GM18858 (cell line): Measurements from ENCODE around the gene SF3B2.
"Not testable (repeated sequence)": the region's sequence is repeated elsewhere in the genome, so short reads cannot be mapped to it uniquely, and the experiment has no call there.

Source experiments
- ATAC-seq: cut with Tn5 transposase; IDR thresholded peaks from one replicate; pipeline ENCODE4 v1.9.1; 2021; ENCODE audit not compliant: unreplicated experiment

Gene SF3B2

GRCh38 chr11:66106786-66107599, 54.8 kb downstream of the SF3B2 start:
- ATAC-seq, result no peak

- no peak for ATAC-seq
Observed at GRCh38 chr11:66107600-66108510, 55.7 kb downstream of the SF3B2 start.

- ATAC-seq, result no peak
Observed at GRCh38 chr11:66109294-66109693, 57.1 kb downstream of the SF3B2 start.

- no peak for ATAC-seq
Observed at GRCh38 chr11:66111158-66111557, 59.0 kb downstream of the SF3B2 start.

- no peak for ATAC-seq
Observed at GRCh38 chr11:66112041-66112491, 59.9 kb downstream of the SF3B2 start.

GRCh38 chr11:66112601-66113499, 60.7 kb downstream of the SF3B2 start:
- ATAC-seq, result no peak

- ATAC-seq, result not testable (repeated sequence)
Observed at GRCh38 chr11:66114957-66115356, 62.8 kb downstream of the SF3B2 start.

GRCh38 chr11:66115638-66116301, 63.6 kb downstream of the SF3B2 start:
- peak; percentile 42 for ATAC-seq

GRCh38 chr11:66116576-66117361, 64.6 kb downstream of the SF3B2 start:
- no peak for ATAC-seq

- no peak for ATAC-seq
Observed at GRCh38 chr11:66118847-66119246, 66.7 kb downstream of the SF3B2 start.
